KMS-11 (cell line): ENCODE results near the gene FAM114A1.
"Not testable (repeated sequence)": the region's sequence is repeated elsewhere in the genome, so short reads cannot be mapped to it uniquely, and the experiment has no call there.

ENCODE experiments used
- H2AFZ ChIP-seq: fragments of 200-600 bp; sonication (generic); 2 replicates; pipeline ENCODE4 v1.6.1; 2016; ENCODE audit warnings: antibody characterized with exemption, mixed run types, low read depth
- H3K27ac ChIP-seq: fragments of 200-600 bp; sonication (generic); 2 replicates; pipeline ENCODE4 v1.6.1; 2016; ENCODE audit warnings: mild to moderate bottlenecking, mixed run types
- H3K27me3 ChIP-seq: fragments of 200-600 bp; sonication (generic); 2 replicates; pipeline ENCODE4 v1.6.1; 2017; ENCODE audit warnings: mild to moderate bottlenecking, low read depth, mixed run types, moderate library complexity; ENCODE audit not compliant: insufficient read depth
- H3K36me3 ChIP-seq: fragments of 200-600 bp; sonication (generic); 2 replicates; pipeline ENCODE4 v1.6.1; 2017; ENCODE audit warnings: mild to moderate bottlenecking, mixed run types; ENCODE audit not compliant: insufficient read depth
- H3K4me1 ChIP-seq: fragments of 200-600 bp; sonication (generic); 2 replicates; pipeline ENCODE4 v1.6.1; 2016; ENCODE audit warnings: mild to moderate bottlenecking, low read depth, mixed run types; ENCODE audit not compliant: poor library complexity, severe bottlenecking
- H3K4me2 ChIP-seq: fragments of 200-600 bp; sonication (generic); 2 replicates; pipeline ENCODE4 v1.7.0; 2016; ENCODE audit warnings: mild to moderate bottlenecking, mixed run types
- H3K4me3 ChIP-seq: fragments of 200-600 bp; sonication (generic); IDR thresholded peaks from 2 replicates; pipeline ENCODE4 v1.6.1; 2017; ENCODE audit warnings: low read depth, low read length, mixed read lengths; ENCODE audit not compliant: insufficient read depth
- H3K79me2 ChIP-seq: fragments of 200-600 bp; sonication (generic); 2 replicates; pipeline ENCODE4 v1.6.1; 2016; ENCODE audit warnings: low read depth, mixed run types; ENCODE audit not compliant: insufficient read depth
- H3K9ac ChIP-seq: fragments of 200-600 bp; sonication (generic); 2 replicates; pipeline ENCODE4 v1.6.1; 2016; ENCODE audit warnings: mild to moderate bottlenecking, mixed run types
- H4K20me1 ChIP-seq: fragments of 200-600 bp; sonication (generic); 2 replicates; pipeline ENCODE4 v1.6.1; 2016; ENCODE audit warnings: mild to moderate bottlenecking, mixed run types; ENCODE audit not compliant: insufficient read depth
- TF ChIP-seq, protein P1 (sequence below): fragments of 200-600 bp; sonication (generic); conservative IDR thresholded peaks from 2 replicates; pipeline ENCODE4 v1.6.1; 2017; ENCODE audit warnings: low read depth, mild to moderate bottlenecking, antibody characterized with exemption, low read length, moderate library complexity, mixed read lengths

The FAM114A1 gene

DNA sequence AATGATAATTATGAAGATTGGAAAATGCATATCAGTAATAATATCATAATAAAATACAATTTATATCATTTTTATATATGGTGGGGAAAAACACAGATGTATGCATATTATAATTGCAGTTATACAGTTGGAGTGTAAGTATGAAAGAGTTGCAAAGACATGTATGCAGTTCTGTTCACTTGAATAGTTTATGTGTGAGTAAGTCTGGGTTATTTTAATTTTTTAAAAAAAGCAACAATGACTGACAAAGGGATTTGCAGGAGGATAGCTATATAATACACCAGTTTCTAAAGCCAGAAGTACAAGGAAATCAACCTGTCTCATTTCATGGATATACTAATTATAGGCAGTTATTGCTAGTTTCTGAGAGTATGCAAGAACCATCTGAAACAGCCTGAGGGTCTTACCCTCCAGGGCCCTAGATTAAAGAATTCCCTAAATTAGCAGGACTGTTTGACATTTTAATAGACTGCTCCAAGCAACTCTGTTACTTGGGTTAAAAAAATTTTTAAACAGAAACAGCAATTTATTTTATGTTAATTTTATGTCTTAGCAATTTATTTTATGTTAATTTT lies 40.2 kb downstream of the FAM114A1 start:
- no peak overlapping the region for H2AFZ ChIP-seq

DNA sequence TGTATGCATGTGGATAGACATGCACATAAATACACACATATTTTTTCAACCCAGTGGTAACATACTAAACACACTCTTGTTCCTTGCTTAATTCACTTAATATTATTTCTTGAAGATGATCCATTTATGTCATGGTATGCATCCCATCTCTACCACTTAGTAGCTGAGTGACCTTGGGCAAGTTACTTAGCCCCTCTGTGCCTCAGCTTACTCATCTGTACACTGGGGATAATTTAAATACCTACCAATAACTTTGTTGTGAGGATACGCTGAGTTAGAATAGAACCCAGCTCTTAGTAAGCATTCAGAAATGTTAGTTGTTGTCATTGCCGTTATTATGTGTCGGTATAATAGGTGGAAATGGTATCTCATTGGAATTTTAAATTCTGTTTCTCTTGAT lies 41.4 kb downstream of the FAM114A1 start:
- Histone ChIP-seq H3K27me3 (no peaks in the 10 kb centered on the region), H3K4me2 (no peak overlapping the region), H3K79me2 (no peaks in the 10 kb centered on the region), H3K27ac (no peak overlapping the region), H3K36me3 (no peaks in the 10 kb centered on the region), H3K4me3 (no peak overlapping the region), H3K4me1 (no peaks in the 10 kb centered on the region), H4K20me1 (no peaks in the 10 kb centered on the region), H3K9ac (no peak overlapping the region), H2AFZ (no peak overlapping the region)
- TF ChIP-seq, protein P1, sequence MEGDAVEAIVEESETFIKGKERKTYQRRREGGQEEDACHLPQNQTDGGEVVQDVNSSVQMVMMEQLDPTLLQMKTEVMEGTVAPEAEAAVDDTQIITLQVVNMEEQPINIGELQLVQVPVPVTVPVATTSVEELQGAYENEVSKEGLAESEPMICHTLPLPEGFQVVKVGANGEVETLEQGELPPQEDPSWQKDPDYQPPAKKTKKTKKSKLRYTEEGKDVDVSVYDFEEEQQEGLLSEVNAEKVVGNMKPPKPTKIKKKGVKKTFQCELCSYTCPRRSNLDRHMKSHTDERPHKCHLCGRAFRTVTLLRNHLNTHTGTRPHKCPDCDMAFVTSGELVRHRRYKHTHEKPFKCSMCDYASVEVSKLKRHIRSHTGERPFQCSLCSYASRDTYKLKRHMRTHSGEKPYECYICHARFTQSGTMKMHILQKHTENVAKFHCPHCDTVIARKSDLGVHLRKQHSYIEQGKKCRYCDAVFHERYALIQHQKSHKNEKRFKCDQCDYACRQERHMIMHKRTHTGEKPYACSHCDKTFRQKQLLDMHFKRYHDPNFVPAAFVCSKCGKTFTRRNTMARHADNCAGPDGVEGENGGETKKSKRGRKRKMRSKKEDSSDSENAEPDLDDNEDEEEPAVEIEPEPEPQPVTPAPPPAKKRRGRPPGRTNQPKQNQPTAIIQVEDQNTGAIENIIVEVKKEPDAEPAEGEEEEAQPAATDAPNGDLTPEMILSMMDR: no peak

More for the DNA sequence above, 40.2 kb downstream of the FAM114A1 start:
- TF ChIP-seq, protein P1: no peak
- H3K4me3 ChIP-seq: no peak overlapping the region
- H3K27me3 ChIP-seq: no peaks in the 10 kb centered on the region
- H3K79me2 ChIP-seq: no peaks in the 10 kb centered on the region
- H3K9ac ChIP-seq: no peak overlapping the region
- no peaks in the 10 kb centered on the region for H3K36me3 ChIP-seq
- H3K4me2 ChIP-seq: no peak overlapping the region
- no peaks in the 10 kb centered on the region for H3K4me1 ChIP-seq
- no peaks in the 10 kb centered on the region for H4K20me1 ChIP-seq
- no peak overlapping the region for H3K27ac ChIP-seq

DNA sequence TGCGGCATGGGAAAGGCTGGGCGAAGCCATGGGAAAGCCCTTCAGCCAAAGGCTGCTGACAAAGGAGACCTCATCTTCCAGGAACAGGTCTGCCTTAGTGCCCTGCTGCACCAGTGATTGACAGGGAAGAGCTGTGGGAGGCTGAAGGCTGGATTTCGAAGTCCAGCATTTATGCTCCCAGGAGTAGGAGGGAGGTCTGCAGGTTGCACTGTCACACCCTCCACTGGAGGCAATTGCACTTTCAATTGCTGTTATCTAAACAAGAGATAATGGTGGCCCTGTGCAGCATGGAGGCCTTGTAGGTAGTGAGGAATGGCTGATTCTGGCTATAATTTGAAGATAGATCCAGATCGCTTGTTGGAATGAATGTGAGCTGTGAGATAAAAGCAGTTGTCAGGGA lies 43.7 kb downstream of the FAM114A1 start:
- Histone ChIP-seq H3K4me1 (no peaks in the 10 kb centered on the region), H3K27ac (no peak overlapping the region), H3K79me2 (no peaks in the 10 kb centered on the region), H3K4me3 (no peak overlapping the region), H3K27me3 (no peaks in the 10 kb centered on the region), H2AFZ (no peak overlapping the region), H4K20me1 (no peaks in the 10 kb centered on the region), H3K36me3 (no peaks in the 10 kb centered on the region), H3K4me2 (no peak overlapping the region), H3K9ac (no peak overlapping the region)
- TF ChIP-seq, protein P1: no peak

DNA sequence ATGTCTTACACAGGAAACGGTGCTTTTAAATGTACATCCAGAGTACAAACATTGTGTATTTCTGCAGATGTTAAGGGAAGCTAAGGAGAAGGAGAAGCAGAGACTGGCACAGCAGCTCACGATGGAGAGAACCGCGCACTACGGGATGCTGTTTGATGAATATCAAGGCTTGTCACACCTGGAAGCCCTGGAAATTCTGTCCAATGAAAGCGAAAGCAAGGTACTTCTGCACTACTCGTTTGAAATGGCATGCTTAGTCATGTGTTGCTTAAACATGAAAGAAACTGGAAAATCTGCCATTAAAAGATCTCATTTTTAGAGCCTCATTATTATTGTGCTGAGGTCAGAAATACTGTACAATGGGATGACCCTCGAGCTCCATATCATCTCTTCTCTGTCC lies 47.2 kb downstream of the FAM114A1 start:
- Histone ChIP-seq H3K4me2 (no peak overlapping the region), H3K79me2 (no peaks in the 10 kb centered on the region), H3K4me1 (no peaks in the 10 kb centered on the region), H4K20me1 (no peaks in the 10 kb centered on the region), H3K27ac (no peak overlapping the region), H3K9ac (no peak overlapping the region), H3K4me3 (no peak overlapping the region), H3K27me3 (no peaks in the 10 kb centered on the region), H3K36me3 (no peaks in the 10 kb centered on the region), H2AFZ (no peak overlapping the region)
- TF ChIP-seq, protein P1: no peak

DNA sequence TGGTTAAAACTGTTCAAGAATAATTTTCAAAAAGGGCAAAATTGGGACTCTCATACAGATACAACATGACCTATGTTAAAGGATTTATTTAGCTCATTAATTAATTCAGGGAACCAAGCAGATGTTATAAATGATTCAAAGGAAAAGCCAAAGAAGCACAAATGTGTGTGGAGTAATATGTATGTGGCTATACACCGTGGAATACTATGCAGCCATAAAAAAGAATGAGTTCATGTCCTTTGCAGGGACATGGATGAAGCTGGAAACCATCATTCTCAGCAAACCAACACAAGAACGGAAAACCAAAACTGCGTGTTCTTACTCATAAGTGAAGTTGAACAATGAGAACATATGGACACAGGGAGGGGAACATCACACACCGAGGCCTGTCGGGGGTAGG lies 48.7 kb downstream of the FAM114A1 start:
- not testable (repeated sequence) for H3K27ac ChIP-seq, H3K9ac ChIP-seq, H3K36me3 ChIP-seq, H3K79me2 ChIP-seq, H3K4me1 ChIP-seq, H3K27me3 ChIP-seq, H3K4me2 ChIP-seq, H4K20me1 ChIP-seq, H2AFZ ChIP-seq, H3K4me3 ChIP-seq
